Immature natural killer cell (primary cell): ENCODE measurements around the gene PUS1. TPM values are rescaled to one million over a fixed set of nuclear protein-coding genes. Genes with fewer than 3 reads are reported as not detected.
"Not testable (repeated sequence)": the region's sequence is repeated elsewhere in the genome, so short reads cannot be mapped to it uniquely, and the experiment has no call there.

ENCODE experiments used
- DNase-seq, 3 donors: peaks; one replicate each; pipeline ENCODE4 v3.0.0; 2022; ENCODE audit warnings: mixed read lengths in 1 of 3
- H3K27ac Mint-ChIP-seq, 6 donors: one replicate each; pipeline ENCODE4 v1.8.0; 2020; ENCODE audit warnings: mixed read lengths in 6 of 6, mild to moderate bottlenecking in 5 of 6, inconsistent platforms in 4 of 6, moderate library complexity in 3 of 6
- H3K27me3 Mint-ChIP-seq, 3 donors: one replicate each; pipeline ENCODE4 v1.8.0; 2020 to 2021; ENCODE audit warnings: low read depth in 3 of 3, mild to moderate bottlenecking in 3 of 3, mixed read lengths in 3 of 3, moderate library complexity in 3 of 3, inconsistent platforms in 1 of 3
- H3K36me3 Mint-ChIP-seq, 3 donors: one replicate each; pipeline ENCODE4 v1.8.0; 2020; ENCODE audit warnings: mixed read lengths in 3 of 3, inconsistent platforms in 2 of 3, mild to moderate bottlenecking in 2 of 3
- H3K4me1 Mint-ChIP-seq, 2 donors: one replicate each; pipeline ENCODE4 v1.8.0; 2020; ENCODE audit warnings: inconsistent platforms in 2 of 2, mild to moderate bottlenecking in 2 of 2, mixed read lengths in 2 of 2, moderate library complexity in 1 of 2
- H3K4me3 Mint-ChIP-seq, 5 donors: one replicate each; pipeline ENCODE4 v1.8.0; 2020; ENCODE audit warnings: mild to moderate bottlenecking in 5 of 5, mixed read lengths in 5 of 5, inconsistent platforms in 3 of 5, moderate library complexity in 3 of 5
- H3K9me3 Mint-ChIP-seq, 6 donors: one replicate each; pipeline ENCODE4 v1.8.0; 2020; ENCODE audit warnings: mild to moderate bottlenecking in 6 of 6, mixed read lengths in 6 of 6, inconsistent platforms in 4 of 6, moderate library complexity in 3 of 6
- polyA plus RNA-seq, 3 donors: library from polyadenylated mRNA; unstranded; fragments of 300-500 nt; fragmentation: Illumina TruSeq; gene quantifications; one replicate each; pipeline ENCODE4 v1.2.3, GENCODE V29; 2021

PUS1 gene
- 10 to 100 TPM in 1 of 3 donors, 1 to 10 TPM in 2; 4.4 to 14.5 (median 6.2) TPM for polyA plus RNA-seq

DNA sequence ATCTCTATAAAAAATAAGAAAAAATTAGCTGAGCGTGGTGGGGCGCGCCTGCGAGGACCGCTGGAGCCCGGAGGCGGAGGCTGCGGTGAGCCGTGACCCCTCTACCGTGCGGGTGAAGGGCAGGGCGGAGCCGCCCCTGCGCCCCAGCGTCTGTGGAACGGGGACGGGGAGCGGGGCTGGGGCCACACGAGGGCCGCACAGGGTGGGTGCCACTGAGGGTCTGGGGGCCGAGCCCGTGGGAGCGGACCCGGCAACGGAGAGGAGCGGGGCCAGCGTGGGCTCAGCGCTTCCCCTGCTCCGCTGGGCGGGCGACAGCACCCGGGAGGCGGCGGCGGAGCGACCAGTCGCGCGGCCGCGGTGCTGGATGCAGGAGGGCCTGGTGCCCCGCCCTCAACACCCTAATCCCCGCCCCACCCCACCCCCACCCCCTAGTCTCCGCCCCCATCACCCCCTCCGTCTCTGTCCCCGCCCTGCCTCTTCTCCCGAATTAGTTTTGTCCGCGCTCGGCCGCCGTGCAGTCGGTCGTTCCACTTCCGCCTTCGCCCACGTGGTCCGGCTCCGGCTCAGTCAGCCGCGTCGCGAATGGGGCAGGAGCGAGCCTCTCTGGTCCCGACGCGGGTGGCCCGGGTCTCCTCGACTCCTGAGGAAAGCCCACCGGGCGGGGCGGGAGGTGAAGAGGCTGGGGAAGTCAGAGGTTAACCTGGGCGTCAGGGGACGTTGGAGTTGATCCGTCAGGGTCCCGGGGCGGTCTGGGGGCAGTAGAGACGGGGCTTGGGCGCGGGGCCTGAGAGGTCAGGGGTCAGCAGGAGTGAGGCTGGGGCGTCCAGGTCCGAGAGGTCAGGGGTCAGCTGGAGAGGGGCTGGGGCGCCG, at the start of gene PUS1:
Gene PUS1, plus strand, starts transcription at position 566 of the 870 bp plus-strand sequence. CDS start 447 bp downstream, outside the sequence.
- Mint-ChIP-seq H3K27me3 (peaks cover 4 to 21% (median 8%) of the 10 kb centered on the region in 3 donors), H3K9me3 (no peaks in the 10 kb centered on the region), H3K27ac (peak within 1 kb of the TSS; percentile 78 to 91 (median 82)), H3K36me3 (peaks cover 5 to 16% (median 13%) of the 10 kb centered on the region in 3 donors), H3K4me3 (peak within 1 kb of the TSS; percentile 87 to 92 (median 92)), H3K4me1 (peaks cover 23 to 25% of the 10 kb centered on the region in 2 donors)
- DNase-seq, result peak; percentile 94 to 95 (median 94)

DNA sequence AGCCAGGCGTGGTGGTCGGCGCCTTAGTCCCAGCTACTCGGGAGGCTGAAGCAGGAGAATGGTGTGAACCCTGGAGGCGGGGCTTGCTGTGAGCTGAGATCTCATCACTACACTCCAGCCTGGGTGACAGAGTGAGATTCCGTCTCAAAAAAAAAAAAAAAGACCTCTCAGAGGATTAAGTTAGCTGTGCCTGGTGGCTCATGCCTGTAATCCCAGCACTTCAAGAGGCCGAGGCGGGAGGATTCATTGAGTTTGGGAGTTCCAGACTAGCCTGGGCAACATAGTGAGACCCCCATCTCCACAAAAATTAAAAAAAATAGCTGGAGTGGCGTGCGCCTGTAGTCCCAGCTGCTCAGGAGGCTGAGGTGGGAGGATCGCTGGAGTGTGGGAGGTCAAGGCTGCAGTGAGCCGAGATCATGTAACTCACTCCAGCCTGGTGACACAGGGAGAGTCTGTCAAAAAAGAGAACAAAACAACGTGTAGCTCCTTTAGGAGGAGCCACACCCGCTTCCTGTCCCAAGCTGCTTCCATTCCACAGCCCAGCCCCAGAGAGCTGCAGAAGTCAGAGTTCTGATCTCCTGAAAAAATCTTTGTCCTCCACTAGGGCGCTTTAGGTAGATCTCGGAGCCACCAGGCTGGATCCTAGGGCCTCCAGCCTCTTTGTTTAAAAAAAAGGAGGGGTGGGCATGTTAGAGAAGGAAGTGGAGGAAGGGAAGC, 46.1 kb upstream of the PUS1 start:
- peaks cover 0 to 4% (median 0%) of the 10 kb centered on the region in 3 donors for H3K36me3 Mint-ChIP-seq
- H3K4me1 Mint-ChIP-seq, result no peaks in the 10 kb centered on the region
- peaks cover 3 to 10% (median 5%) of the 10 kb centered on the region in 3 donors for H3K27me3 Mint-ChIP-seq
- H3K4me3 Mint-ChIP-seq, result no peak overlapping the region
- peaks cover 0 to 6% (median 0%) of the 10 kb centered on the region in 6 donors for H3K9me3 Mint-ChIP-seq
- no peak for DNase-seq
- no peak overlapping the region for H3K27ac Mint-ChIP-seq

DNA sequence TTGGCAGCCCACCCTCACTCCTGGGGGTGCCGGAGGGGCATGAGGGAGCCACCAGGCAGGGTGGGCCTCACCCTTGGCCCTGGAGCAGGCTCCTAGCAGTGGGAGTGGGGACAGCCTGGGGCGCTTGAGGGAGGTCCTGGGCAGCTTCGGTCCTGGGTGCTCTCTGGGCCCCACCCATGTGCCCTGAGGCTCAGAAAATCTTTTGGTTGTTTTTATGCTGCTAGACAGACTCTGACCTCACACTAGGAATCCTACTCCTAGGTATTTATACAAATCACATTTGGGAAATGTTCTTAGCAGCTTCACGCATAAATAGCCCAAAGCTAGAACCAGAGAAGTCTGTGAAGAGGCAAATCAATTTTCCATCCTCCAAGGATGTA, 45.6 kb upstream of the PUS1 start:
- peaks cover 0 to 6% (median 0%) of the 10 kb centered on the region in 6 donors for H3K9me3 Mint-ChIP-seq
- DNase-seq, result no peak
- no peaks in the 10 kb centered on the region for H3K4me1 Mint-ChIP-seq
- H3K27ac Mint-ChIP-seq, result no peak overlapping the region
- peaks cover 3 to 10% (median 5%) of the 10 kb centered on the region in 3 donors for H3K27me3 Mint-ChIP-seq
- peaks cover 0 to 4% (median 0%) of the 10 kb centered on the region in 3 donors for H3K36me3 Mint-ChIP-seq
- no peak overlapping the region for H3K4me3 Mint-ChIP-seq

DNA sequence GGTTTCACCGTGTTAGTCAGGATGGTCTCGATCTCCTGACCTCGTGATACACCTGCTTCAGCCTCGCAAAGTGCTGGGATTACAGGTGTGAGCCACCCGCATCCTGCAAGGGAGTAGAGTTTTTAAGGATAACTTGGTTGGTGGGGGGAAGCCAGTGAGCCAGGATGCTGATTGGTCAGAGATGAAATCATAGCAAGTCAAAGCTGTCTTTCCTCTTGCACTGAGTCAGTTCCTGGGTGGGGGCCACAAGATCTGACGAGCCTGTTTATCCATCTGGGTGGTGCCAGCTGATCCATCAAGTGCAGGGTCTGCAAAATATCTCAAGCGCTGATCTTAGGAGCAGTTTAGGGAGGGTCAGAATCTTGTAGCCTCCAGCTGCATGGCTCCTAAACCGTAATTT, 44.0 kb upstream of the PUS1 start:
- not testable (repeated sequence) for H3K36me3 Mint-ChIP-seq, H3K4me3 Mint-ChIP-seq, H3K27me3 Mint-ChIP-seq, DNase-seq, H3K27ac Mint-ChIP-seq, H3K9me3 Mint-ChIP-seq, H3K4me1 Mint-ChIP-seq

DNA sequence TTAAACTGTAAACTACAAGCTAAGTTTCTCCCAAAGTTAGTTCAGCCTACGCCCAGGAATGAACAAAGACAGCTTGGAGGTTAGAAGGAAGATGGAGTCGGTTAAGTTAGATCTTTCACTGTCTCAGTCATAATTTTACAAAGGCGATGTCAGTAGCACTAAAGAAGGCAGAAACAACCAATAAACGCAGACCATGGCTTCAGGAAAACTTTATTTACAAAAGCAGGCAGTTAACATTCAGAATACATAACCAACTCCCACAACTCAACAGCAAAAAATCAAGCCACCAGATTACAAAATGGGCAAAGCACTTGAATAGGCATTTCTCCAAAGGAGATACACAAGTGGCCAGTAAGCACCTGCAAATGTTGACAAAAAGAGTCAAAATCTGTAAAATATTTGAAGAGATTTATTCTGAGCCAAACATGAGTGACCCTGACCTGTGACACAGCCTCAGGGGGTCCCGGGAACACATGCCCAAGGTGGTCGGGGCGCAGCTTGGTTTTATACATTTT, 43.5 kb upstream of the PUS1 start:
- Mint-ChIP-seq H3K27ac (no peak overlapping the region), H3K9me3 (peaks cover 0 to 6% (median under 1%) of the 10 kb centered on the region in 6 donors), H3K27me3 (peaks cover 0 to 7% (median 5%) of the 10 kb centered on the region in 3 donors), H3K4me1 (no peaks in the 10 kb centered on the region), H3K4me3 (no peak overlapping the region), H3K36me3 (peaks cover 0 to 4% (median 0%) of the 10 kb centered on the region in 3 donors)
- DNase-seq, result no peak

DNA sequence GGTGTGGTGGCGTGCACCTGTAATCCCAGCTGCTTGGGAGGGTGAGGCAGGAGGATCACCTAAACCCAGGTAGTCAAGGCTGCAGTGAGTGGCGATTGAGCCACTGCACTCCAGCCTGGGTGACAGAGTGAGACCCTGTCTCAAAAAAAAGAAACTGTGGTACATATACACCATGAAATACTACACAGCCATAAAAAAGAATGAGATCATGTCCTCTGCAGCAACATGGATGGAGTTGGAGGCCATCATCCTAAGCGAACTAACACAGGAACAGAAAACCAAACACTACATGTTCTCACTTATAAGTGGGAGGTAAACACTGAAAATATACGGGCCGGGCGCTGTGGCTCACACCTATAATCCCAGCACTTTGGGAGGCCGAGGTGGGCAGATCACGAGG, 37.4 kb upstream of the PUS1 start:
- not testable (repeated sequence) for H3K36me3 Mint-ChIP-seq, H3K9me3 Mint-ChIP-seq, H3K27me3 Mint-ChIP-seq, DNase-seq
- Mint-ChIP-seq H3K4me1 (peaks cover 11 to 12% of the 10 kb centered on the region in 2 donors), H3K27ac (peak overlapping the region in 2 of 6 donors; percentile 21 to 55), H3K4me3 (peak overlapping the region in 2 of 5 donors; percentile 27 to 35)

DNA sequence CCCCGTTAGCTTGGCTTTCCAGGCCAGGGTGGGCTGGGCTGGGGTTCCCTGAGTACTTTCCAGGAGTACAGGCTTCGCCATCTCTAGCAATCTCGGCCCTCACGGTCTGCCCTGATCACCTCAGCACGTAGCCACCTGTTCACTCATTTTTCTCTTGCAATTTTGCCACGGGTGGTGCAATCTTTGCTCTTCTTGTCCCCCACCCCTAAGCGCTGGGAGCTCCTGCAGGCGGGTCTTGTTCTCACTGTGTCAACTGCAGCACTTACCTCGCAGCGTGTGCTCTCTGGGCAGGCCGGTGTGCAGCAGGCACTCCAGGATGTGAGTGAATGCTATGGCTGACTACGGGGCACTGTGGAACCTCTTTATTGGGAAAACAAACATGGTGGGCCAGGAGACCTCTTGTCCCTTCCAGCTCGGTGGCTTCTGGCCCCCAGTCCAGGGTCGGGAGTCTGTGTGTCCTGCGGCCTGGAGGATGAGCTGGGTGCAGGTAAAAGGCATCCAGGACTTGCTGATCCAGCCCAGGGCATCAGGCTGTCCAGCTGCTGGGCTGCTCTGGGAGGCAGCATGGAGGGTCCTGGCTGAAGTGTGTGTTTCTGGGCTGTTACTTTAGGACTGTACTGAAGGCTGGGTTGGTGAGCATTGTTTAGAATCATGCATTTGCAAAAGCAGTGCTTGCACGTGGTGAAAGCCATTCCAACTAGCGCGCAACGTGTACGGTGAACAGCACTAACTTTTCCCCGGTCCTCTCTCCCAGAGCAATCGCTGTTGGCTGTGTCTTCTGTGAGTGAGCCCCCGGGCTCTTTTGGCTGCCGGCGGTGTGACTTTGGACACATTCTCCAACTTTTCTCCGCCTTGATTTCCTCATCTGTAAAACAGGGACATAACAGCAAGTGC, 36.1 kb upstream of the PUS1 start:
- H3K27me3 Mint-ChIP-seq, result peaks cover 0 to 5% (median 4%) of the 10 kb centered on the region in 3 donors
- H3K4me1 Mint-ChIP-seq, result peaks cover 11 to 19% of the 10 kb centered on the region in 2 donors
- H3K36me3 Mint-ChIP-seq, result no peaks in the 10 kb centered on the region
- peak overlapping the region in 4 of 5 donors; percentile 48 to 64 (median 62) for H3K4me3 Mint-ChIP-seq
- peak overlapping the region in 4 of 6 donors; percentile 42 to 59 (median 54) for H3K27ac Mint-ChIP-seq
- no peak for DNase-seq
- peaks cover 0 to 1% (median 0%) of the 10 kb centered on the region in 6 donors for H3K9me3 Mint-ChIP-seq

DNA sequence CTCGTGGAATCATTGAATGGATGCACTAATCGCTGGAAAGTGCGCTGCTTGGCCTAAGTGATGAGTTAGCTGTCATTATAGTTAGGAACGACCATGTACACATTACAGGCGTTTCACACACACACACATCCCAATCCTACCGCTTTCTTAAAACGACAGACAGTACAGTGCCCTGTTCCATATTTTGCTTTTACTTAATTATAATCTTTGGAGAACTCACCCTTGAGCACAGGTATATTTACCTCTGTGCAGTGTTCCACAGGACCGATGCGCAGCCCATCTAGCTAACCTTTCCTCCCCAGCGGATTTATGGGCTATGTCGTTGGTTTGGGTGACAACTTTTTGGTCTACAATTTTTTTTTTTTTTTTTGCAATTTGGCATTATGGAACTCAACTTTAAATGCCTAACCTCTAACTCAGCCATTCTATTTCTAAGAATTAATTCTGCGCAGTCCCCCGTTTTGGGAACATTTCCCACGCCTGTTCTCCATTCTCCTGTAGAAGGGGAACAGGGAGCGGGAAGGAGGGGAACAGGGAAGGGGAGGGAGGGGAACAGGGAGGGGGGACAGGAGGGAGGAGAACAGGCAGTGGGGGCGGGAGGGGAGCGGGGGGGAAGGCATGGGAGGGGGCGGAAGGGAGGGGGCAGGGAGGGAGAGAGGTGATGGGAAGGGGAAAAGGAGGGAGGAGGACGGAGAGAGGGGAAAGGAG, 35.3 kb upstream of the PUS1 start:
- Mint-ChIP-seq H3K4me1 (peaks cover 11 to 24% of the 10 kb centered on the region in 2 donors), H3K27ac (peak overlapping the region in 5 of 6 donors; percentile 29 to 59 (median 35)), H3K27me3 (peaks cover 0 to 5% (median 4%) of the 10 kb centered on the region in 3 donors), H3K4me3 (peak overlapping the region; percentile 41 to 74 (median 62)), H3K36me3 (no peaks in the 10 kb centered on the region), H3K9me3 (peaks cover 0 to 1% (median 0%) of the 10 kb centered on the region in 6 donors)
- no peak for DNase-seq

DNA sequence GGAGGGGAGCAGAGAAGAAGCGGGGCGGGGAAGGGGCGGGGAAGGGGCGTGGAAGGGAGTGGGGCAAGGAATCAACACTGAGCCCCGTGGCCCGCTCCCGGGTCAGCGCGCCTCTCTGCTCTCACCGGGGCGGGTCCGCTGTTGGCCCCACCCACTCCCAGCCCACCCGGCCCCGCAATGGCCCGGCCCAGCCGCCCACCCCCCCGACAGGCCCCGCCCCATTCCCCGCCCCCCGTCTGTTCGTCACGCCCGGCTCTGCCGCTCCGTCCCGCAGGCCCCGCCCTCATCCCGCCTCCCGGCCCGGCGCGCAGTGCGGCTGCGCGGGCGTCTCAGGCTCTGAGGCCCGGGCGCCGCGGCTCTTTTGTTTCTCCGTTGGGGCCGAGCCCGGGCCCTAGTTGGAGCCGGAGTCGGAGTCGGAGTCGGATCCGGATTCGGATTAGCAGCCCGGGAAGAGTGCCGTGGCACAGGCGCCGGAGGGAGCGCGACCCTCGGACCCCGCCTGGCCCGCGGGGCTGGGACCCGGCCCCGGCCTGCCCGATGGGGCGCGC, 34.7 kb upstream of the PUS1 start, which contains the start of gene ULK1:
Gene ULK1, plus strand, starts transcription at position 310 of the 548 bp plus-strand sequence. CDS start 380 bp downstream, outside the sequence.
- DNase-seq, result peak; percentile 91 to 92 (median 92)
- peaks cover 0 to 5% (median 4%) of the 10 kb centered on the region in 3 donors for H3K27me3 Mint-ChIP-seq
- H3K4me1 Mint-ChIP-seq, result peaks cover 11 to 24% of the 10 kb centered on the region in 2 donors
- H3K9me3 Mint-ChIP-seq, result peaks cover 0 to 1% (median 0%) of the 10 kb centered on the region in 6 donors
- no peaks in the 10 kb centered on the region for H3K36me3 Mint-ChIP-seq
- peak within 1 kb of the TSS; percentile 64 to 93 (median 87) for H3K27ac Mint-ChIP-seq
- H3K4me3 Mint-ChIP-seq, result peak within 1 kb of the TSS; percentile 83 to 86 (median 85)

DNA sequence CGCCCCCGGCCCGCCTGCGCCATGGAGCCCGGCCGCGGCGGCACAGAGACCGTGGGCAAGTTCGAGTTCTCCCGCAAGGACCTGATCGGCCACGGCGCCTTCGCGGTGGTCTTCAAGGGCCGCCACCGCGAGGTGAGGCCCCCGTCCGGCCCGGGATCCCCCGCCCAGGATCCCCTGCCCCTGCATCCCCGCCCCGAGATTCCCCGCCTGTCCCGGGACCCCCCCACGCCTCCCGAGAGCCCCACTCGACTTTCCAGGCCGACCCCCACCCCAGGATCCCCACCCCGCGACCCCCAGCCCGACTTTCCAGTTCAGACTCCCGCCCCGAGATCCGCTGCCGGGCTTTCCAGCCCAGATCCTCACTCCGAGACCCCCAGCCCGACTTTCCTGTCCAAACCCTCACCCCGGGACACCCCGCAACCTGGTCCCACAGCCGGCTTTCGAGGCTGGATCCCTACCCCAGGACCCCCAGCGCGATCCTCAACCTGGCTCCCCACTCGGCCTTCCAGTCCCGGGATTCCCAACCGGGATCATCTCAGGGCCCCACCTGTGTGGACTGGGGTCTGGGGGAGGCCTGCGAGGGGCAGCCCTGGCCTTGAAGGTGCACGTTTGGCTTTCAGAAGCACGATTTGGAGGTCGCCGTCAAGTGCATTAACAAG, 34.0 kb upstream of the PUS1 start:
- peak overlapping the region; percentile 83 to 86 (median 85) for H3K4me3 Mint-ChIP-seq
- H3K4me1 Mint-ChIP-seq, result peaks cover 11 to 25% of the 10 kb centered on the region in 2 donors
- peak overlapping the region; percentile 64 to 93 (median 87) for H3K27ac Mint-ChIP-seq
- H3K9me3 Mint-ChIP-seq, result peaks cover 0 to 1% (median 0%) of the 10 kb centered on the region in 6 donors
- H3K27me3 Mint-ChIP-seq, result peaks cover 0 to 5% (median 4%) of the 10 kb centered on the region in 3 donors
- no peak for DNase-seq
- H3K36me3 Mint-ChIP-seq, result peaks cover 0 to 2% (median 0%) of the 10 kb centered on the region in 3 donors

DNA sequence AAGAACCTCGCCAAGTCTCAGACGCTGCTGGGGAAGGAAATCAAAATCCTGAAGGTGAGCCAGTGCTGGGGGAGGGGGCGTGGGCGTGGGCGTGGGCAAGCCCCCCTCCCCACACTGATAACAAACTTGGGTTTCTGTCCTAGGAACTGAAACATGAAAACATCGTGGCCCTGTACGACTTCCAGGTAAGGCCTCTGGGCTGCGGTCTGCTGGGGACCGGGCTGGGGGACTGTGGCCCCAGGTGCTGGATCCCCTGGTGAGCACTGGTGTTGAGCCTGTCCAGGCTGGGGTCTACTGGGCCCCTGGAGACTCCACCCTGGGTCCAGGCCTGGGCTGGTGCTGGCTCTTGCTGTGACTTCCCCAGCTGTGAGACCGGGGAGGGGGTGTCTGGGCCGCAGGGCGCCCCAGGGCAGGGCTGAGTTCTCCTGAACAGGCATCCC, 33.4 kb upstream of the PUS1 start:
- H3K4me1 Mint-ChIP-seq, result peaks cover 11 to 26% of the 10 kb centered on the region in 2 donors
- DNase-seq, result no peak
- peak overlapping the region; percentile 64 to 93 (median 87) for H3K27ac Mint-ChIP-seq
- H3K36me3 Mint-ChIP-seq, result peaks cover 0 to 3% (median 0%) of the 10 kb centered on the region in 3 donors
- no peaks in the 10 kb centered on the region for H3K9me3 Mint-ChIP-seq
- peak overlapping the region; percentile 83 to 86 (median 85) for H3K4me3 Mint-ChIP-seq
- peaks cover 0 to 5% (median 4%) of the 10 kb centered on the region in 3 donors for H3K27me3 Mint-ChIP-seq
